Panc1 (cell line): Measurements from ENCODE around the gene SPECC1L. TPM values are rescaled to one million over a fixed set of nuclear protein-coding genes. Genes with fewer than 3 reads are reported as not detected.

Experiments
- ATAC-seq: fragments of 200-7000 bp; cut with Tn5 transposase; 2 replicates; pipeline ENCODE4 v1.9.1; 2020; ENCODE audit warnings: mild to moderate bottlenecking, moderate library complexity
- BruUV-seq: library from RNA; stranded (reverse); fragments of 400-500 nt; replicated peaks from 2 replicates; lab custom pipeline; 2021; lab: Mats Ljungman, UMichigan
- CTCF ChIA-PET: fragments of 300-600 bp; sonication (Branson Sonifier 250); formaldehyde crosslinking; loops from one replicate; lab custom pipeline; 2022; ENCODE audit warnings: antibody characterized with exemption; lab: Charles Lee
- POLR2A ChIA-PET: fragments of 300-600 bp; sonication (Branson Sonifier 250); formaldehyde crosslinking; loops from one replicate; lab custom pipeline; 2022; ENCODE audit warnings: antibody characterized with exemption; lab: Charles Lee
- DNase-seq: peaks from one replicate; pipeline ENCODE4 v3.0.0-alpha.2; 2010; ENCODE audit warnings: low read depth, low spot score
- H3K27ac ChIP-seq: 2 replicates; pipeline ENCODE4 v1.5.1; 2011; ENCODE audit warnings: mild to moderate bottlenecking, low read length, inconsistent platforms
- H3K27me3 ChIP-seq: fragments of 200-500 bp; sonication (Bioruptor generic); 2 replicates; pipeline ENCODE4 v1.6.0; 2014; ENCODE audit warnings: low read length, inconsistent platforms; ENCODE audit not compliant: control insufficient read depth, insufficient read depth
- H3K36me3 ChIP-seq: fragments of 200-500 bp; sonication (Bioruptor generic); 2 replicates; pipeline ENCODE4 v1.5.1; 2014; ENCODE audit warnings: inconsistent platforms, mild to moderate bottlenecking, low read length, moderate library complexity; ENCODE audit not compliant: control insufficient read depth, insufficient read depth
- H3K4me1 ChIP-seq: 2 replicates; pipeline ENCODE4 v1.5.1; 2011; ENCODE audit warnings: inconsistent platforms, mild to moderate bottlenecking, low read length, moderate library complexity; ENCODE audit not compliant: control insufficient read depth, insufficient read depth
- H3K4me3 ChIP-seq, 2 experiments: 2 replicates each; pipeline ENCODE4 v1.5.1; 2011 to 2012; ENCODE audit warnings: low read depth in 2 of 2, low read length in 2 of 2, mild to moderate bottlenecking in 2 of 2, inconsistent platforms in 1 of 2, moderate library complexity in 1 of 2
- H3K9me3 ChIP-seq: fragments of 200-500 bp; sonication (Bioruptor generic); 2 replicates; pipeline ENCODE4 v1.5.1; 2014; ENCODE audit warnings: low read depth, mild to moderate bottlenecking, inconsistent platforms, low read length, moderate library complexity; ENCODE audit not compliant: control insufficient read depth, insufficient read depth
- POLR2AphosphoS5 ChIP-seq: IDR thresholded peaks from 2 replicates; pipeline ENCODE4 v1.6.1; 2012; ENCODE audit warnings: mild to moderate bottlenecking, low read depth, low read length, moderate library complexity
- SIN3A ChIP-seq: IDR thresholded peaks from 2 replicates; pipeline ENCODE4 v1.6.1; 2012; ENCODE audit warnings: low read depth, mild to moderate bottlenecking, low read length, moderate library complexity, borderline replicate concordance; ENCODE audit not compliant: insufficient read depth
- TCF7L2 ChIP-seq: IDR thresholded peaks from 2 replicates; pipeline ENCODE4 v1.6.1; 2011; ENCODE audit warnings: mild to moderate bottlenecking, low read depth, low read length, inconsistent platforms
- in situ Hi-C: cut with HindIII; loops from 2 replicates; pipeline ENCODE4 v1.10.0; 2016; ENCODE audit warnings: low sequenced_read_pairs, low pct_unique_long_range_greater_than_20kb
- intact Hi-C: fragments of 100-400 bp; cut with micrococcal nuclease; formaldehyde crosslinking; loops from one replicate; pipeline ENCODE4 v1.10.0; 2022; ENCODE audit not compliant: unreplicated experiment
- total RNA-seq: library from RNA; stranded (reverse); gene quantifications from one replicate; pipeline ENCODE4 v1.2.1, GENCODE V29; 2021; ENCODE audit not compliant: unreplicated experiment
- TF ChIP-seq, protein P1 (sequence below), 2 experiments: IDR thresholded peaks; 2 replicates each; pipeline ENCODE4 v1.6.1; 2011 to 2012; ENCODE audit warnings: low read depth in 2 of 2, control low read depth in 1 of 2, low read length in 1 of 2, mild to moderate bottlenecking in 1 of 2, moderate library complexity in 1 of 2; ENCODE audit not compliant: insufficient read depth in 1 of 2
- TF ChIP-seq, protein P2 (sequence below): fragments of 450-650 bp; IDR thresholded peaks from 2 replicates; pipeline ENCODE4 v1.5.1; 2017; ENCODE audit warnings: mild to moderate bottlenecking

The SPECC1L gene
- total RNA-seq, 1 experiment from 2014 or later, result 43.3 TPM

DNA sequence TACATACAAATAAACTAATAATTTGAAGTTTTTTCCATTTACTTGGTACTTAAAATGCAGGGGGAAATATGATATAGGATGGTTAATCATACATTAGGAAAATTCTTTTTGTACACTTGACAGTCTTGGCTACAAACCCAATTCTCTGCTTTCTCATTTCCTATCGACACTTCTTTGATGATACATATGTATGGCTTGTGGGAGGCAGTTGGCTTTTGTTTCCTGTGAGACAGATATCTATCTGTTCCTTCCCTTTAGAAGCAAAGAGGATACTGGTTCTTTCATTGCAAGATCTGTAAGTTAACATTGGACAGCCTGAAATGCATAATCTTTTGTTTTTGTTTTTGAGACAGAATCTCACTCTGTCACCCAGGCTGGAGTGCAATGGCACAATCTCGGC lies 108.9 kb downstream of the SPECC1L start:
- Histone ChIP-seq H3K27me3 (no peaks in the 10 kb centered on the region), H3K4me3 (no peak overlapping the region), H3K27ac (no peak overlapping the region), H3K9me3 (no peaks in the 10 kb centered on the region), H3K4me1 (no peaks in the 10 kb centered on the region), H3K36me3 (no peaks in the 10 kb centered on the region; the same call in 1 of the 2 replicates)
- in situ Hi-C loops, result no loop called here
- no TSS peak for BruUV-seq
- intact Hi-C loops, result no loop called here
- no peak for TF ChIP-seq SIN3A
- TF ChIP-seq, protein P1, sequence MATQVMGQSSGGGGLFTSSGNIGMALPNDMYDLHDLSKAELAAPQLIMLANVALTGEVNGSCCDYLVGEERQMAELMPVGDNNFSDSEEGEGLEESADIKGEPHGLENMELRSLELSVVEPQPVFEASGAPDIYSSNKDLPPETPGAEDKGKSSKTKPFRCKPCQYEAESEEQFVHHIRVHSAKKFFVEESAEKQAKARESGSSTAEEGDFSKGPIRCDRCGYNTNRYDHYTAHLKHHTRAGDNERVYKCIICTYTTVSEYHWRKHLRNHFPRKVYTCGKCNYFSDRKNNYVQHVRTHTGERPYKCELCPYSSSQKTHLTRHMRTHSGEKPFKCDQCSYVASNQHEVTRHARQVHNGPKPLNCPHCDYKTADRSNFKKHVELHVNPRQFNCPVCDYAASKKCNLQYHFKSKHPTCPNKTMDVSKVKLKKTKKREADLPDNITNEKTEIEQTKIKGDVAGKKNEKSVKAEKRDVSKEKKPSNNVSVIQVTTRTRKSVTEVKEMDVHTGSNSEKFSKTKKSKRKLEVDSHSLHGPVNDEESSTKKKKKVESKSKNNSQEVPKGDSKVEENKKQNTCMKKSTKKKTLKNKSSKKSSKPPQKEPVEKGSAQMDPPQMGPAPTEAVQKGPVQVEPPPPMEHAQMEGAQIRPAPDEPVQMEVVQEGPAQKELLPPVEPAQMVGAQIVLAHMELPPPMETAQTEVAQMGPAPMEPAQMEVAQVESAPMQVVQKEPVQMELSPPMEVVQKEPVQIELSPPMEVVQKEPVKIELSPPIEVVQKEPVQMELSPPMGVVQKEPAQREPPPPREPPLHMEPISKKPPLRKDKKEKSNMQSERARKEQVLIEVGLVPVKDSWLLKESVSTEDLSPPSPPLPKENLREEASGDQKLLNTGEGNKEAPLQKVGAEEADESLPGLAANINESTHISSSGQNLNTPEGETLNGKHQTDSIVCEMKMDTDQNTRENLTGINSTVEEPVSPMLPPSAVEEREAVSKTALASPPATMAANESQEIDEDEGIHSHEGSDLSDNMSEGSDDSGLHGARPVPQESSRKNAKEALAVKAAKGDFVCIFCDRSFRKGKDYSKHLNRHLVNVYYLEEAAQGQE (IDR thresholded peaks at IDR 0.05; ENCODE audit: insufficient read depth in 1 of 2, low read depth in 2 of 2, low read length in 1 of 2), result no peak
- TF ChIP-seq POLR2AphosphoS5, result no peak
- no peak for TF ChIP-seq TCF7L2
- TF ChIP-seq, protein P2, sequence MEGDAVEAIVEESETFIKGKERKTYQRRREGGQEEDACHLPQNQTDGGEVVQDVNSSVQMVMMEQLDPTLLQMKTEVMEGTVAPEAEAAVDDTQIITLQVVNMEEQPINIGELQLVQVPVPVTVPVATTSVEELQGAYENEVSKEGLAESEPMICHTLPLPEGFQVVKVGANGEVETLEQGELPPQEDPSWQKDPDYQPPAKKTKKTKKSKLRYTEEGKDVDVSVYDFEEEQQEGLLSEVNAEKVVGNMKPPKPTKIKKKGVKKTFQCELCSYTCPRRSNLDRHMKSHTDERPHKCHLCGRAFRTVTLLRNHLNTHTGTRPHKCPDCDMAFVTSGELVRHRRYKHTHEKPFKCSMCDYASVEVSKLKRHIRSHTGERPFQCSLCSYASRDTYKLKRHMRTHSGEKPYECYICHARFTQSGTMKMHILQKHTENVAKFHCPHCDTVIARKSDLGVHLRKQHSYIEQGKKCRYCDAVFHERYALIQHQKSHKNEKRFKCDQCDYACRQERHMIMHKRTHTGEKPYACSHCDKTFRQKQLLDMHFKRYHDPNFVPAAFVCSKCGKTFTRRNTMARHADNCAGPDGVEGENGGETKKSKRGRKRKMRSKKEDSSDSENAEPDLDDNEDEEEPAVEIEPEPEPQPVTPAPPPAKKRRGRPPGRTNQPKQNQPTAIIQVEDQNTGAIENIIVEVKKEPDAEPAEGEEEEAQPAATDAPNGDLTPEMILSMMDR, result no peak
- DNase-seq, result no peak
- POLR2A ChIA-PET, result no interaction called here
- ATAC-seq, result no peak
- CTCF ChIA-PET, result no interaction called here

DNA sequence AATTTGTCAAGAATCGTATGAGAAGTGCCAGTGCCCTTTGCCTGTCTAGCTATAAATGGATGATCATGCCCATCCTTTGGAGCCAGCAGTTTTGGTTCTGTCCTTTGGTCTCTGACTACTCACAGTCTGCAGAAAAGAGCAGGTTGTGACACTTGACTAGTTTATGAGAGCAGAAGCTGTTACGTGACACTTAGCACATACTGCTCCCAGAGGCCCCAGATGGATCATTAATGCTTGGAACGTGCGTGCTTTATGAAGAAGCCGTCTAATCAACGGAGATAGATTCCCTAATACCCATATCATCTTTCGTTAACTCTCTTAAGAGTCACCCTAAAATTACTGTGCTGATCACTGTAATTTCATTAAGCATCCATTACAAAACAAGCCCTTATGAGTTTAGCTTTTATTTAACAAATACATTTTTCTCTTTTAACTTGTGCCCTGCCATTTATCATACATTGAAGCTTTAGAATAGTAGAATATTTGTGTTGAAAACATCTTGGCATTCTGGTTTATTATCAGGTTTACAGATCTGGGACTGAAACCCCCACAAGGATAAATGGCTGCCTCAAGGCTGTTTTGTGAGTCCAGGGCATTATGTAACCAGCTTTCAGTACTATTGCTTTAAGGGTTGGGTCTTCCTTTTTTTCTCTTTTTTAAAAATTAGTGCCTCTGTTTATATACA lies 109.7 kb downstream of the SPECC1L start:
- BruUV-seq, result no TSS peak
- in situ Hi-C loops, result no loop called here
- no peak overlapping the region for H3K4me3 ChIP-seq
- TF ChIP-seq, protein P2, result no peak
- CTCF ChIA-PET, result no interaction called here
- DNase-seq (no peak), ATAC-seq (no peak)
- H3K36me3 ChIP-seq, result no peaks in the 10 kb centered on the region; the same call in 1 of the 2 replicates
- intact Hi-C loops, result no loop called here
- H3K9me3 ChIP-seq, result no peaks in the 10 kb centered on the region
- POLR2A ChIA-PET, result no interaction called here
- no peaks in the 10 kb centered on the region for H3K27me3 ChIP-seq
- no peak overlapping the region for H3K27ac ChIP-seq
- no peaks in the 10 kb centered on the region for H3K4me1 ChIP-seq
